IPS DF 4.7 (cell line): ENCODE data around the gene FUT7.
"Not testable (repeated sequence)": the region's sequence is repeated elsewhere in the genome, so short reads cannot be mapped to it uniquely, and the experiment has no call there.

ENCODE experiments used
- DNase-seq: peaks from one replicate; pipeline ENCODE4 v3.0.0-alpha.2; 2013; ENCODE audit warnings: low spot score; ENCODE audit errors: extremely low read depth

Gene FUT7

DNA sequence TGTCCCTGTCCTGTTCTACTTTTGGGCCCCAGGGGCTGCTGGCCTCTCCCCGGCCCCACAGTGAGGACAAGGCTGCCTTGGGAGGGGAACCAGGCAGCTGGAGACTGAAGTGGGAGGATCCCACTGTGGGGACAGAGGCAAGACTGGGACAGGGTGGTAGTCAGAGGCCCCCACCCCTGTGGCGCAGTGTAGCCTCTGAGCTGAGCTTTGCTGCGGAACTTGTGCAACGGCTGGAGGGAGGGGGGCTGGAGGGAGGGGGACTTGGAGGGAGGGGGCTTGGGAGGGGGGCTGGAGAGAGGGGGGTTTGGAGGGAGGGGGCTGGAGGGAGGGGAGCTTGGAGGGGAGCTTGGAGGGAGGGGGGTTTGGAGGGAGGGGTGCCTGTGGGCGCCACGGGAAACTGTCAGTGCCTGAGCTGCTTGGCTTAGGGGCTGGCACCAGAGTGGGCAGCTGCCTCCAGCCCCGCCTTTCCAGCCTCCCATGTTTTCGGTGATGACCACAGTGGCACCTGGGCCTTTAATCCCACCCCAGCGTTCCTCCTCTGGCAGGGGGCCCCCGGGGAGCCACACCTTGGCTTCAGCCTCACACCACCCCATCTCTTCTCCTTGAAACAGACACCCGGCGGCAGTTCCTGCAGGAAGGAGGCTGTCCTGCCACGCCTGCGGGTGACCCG lies 2.3 kb upstream of the FUT7 start:
- no peak for DNase-seq

DNA sequence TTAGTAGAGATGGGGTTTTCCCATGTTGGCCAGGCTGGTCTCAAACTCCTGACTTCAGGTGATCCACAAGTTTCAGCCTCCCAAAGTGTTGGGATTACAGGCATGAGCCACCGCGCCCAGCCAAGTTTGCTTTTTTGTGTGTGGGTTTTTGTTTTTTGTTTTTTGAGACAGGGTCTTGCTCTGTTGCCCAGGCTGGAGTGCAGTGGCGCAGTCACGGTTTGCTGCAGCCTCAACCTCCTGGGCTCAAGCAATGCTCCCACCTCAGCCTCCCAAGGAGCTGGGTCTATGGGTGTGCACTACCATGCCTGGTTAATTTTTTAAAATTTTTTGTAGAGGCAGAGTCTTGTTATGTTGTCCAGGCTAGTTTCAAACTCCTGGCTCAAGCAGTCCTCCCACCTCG lies 1.6 kb upstream of the FUT7 start:
- DNase-seq: not testable (repeated sequence)

DNA sequence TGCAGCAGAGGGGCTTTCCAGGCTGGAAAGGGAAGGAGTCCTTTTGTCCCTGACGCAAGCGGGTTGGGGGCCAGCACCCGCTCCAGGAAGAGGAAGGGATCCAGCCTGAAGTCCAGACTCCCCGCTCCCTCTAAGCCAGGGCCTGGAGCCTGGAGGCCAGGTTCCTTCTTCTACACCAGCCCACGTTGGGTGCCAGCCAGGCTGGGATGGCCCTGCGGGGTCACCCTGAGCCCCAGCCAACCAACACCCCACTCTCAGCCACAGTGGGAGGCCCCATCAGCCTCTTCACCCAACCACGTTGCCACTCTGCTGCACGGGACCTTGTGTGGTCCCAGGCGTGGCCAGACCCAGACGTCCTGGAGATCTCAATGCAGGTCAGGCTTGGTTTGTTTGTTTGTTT lies 970 bp upstream of the FUT7 start:
- no peak for DNase-seq

DNA sequence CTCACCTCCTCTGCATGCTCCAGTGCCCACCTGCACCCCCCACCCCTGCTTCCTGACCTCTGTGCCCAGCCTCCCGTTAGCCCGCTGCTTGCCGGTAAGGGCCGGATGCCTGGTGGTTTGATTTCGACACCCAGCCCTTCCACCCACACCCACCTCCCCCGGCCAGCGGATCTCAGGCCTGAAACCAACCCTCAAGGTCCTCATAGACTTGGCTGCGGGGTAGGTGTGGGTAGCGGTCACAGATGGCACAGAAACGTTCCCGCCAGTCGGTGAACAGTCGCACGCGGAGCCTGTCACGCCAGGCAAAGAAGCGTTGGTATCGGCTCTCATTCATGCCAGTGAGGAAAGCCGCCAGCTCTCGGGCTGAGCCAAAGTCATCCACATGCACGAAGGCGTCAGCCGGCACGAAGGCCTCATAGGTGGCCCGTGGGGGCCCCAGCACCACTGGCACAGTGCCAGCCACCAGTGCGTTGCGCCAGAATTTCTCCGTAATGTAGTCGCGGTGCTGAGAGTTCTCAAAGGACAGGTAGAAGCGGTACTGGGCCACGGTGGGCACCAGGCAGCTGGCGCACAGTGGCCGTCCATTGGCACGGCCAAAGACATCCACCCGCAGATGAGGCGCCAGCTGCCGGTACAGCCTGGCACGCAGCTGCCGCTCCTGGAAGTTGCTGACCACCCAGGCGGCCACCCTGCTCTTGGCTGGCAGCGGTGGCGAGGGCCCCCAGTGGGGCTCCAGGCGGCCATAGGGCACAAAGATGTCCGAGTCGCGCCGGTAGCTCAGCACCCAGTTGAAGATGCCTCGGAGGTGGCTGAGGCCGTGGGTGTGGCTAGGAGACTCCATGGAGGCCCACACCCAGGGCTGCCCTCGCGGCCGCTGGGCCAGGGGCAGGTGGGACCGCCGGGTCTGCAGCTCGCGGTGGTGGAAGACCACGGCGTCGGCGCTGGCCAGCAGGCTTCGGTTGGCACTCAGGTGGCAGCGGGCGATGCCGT lies 1.1 kb downstream of the FUT7 start:
- no peak for DNase-seq

DNA sequence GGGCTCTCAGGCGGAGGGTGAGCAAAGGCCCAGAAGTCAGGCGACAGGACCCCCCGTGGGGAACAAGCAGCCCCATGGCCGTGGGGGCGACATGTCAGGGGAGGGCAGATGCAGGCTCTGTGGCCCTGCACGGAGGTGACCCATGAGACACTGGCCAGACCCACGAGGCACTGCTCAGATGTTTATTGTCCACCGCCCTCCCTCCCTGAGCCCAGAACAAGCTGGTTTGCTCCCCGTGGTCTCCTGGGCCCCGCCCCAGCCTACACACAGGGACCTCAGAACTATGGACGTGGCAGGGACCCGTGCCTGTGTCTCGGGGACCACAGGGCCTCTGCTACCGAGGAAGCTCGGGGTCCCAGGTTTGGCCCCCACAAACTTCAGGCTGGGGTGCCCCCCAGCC lies 1.9 kb downstream of the FUT7 start:
- no peak for DNase-seq

DNA sequence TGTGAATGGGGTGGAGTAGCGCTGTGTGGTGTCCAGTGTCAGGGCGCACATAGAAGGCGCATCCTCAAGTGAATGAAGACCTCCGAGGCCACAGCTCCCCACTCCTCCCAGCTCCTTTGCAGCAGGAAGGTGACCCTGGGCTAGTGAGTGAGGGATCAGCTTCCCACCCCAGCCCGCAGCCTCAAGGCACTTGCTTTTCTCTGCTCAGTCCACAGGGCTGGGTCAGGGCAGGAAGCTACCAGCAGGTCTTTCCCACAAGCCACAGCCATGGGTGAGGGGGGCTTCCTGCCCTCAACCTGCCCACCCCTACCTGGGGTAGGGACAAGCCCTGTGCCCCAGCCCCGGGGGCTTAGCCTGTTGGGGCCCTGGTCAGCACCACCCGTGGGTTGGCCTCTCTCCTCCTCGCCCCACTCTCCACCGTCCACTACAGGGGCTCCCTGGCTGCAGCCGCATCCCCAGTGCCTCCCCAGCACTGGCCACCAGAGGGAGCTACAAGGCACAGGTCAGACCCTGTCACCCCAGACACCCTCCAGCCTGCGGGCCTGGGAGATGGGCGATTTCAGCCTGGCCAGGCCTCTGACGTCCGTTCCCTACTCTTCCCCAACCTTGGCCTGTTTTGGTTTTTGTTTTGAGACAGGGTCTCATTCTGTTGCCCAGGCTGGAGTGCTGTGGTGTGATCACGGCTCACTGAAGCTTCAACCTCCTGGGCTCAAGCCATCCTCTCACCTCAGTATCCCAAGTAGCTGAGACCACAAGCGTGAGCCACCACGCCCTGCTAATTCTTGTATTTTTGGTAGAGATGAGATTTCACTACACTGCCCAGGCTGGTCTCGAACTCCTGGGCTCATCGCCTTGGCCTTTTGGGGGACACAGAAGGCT lies 2.6 kb downstream of the FUT7 start:
- no peak for DNase-seq

DNA sequence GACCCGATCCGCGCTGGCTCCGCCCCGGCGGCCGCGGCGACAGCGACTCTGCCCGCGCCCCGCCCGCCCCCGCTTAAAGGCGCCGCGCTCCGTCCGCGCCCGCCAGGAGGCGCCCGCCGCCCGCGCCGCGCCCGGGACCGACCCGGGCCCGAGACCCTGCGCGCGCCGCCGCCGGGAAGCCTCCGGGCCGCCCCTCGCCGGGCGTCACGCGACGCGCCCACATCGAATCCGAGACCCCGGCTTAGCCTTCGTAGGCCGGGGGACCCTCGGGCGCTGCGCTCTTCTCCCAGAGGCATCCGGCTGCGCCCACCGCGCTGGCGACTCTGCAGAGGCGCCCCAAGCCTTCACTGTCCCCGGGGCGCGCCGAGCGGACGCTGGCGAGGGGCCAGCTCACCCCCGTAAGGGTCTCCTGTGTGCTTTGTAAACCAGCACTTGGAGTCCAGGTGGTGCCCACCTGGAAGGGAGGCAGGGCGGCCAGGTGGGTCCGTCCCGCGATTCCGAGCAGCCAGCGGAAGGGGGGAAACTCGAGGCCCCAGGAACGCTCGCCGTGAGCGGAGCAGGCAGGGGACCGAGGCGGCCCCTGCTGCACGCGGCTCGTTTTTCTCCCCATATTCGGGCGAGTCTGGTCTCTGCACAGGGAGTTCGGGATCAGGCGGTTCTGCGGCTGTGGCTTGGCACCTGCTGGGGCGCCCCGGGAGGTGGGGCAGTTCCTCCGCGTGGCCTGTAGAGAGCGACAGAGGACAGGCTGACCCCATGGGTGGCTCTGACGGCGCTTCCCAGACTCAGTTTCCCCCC lies 3.4 kb downstream of the FUT7 start:
- DNase-seq: no peak

DNA sequence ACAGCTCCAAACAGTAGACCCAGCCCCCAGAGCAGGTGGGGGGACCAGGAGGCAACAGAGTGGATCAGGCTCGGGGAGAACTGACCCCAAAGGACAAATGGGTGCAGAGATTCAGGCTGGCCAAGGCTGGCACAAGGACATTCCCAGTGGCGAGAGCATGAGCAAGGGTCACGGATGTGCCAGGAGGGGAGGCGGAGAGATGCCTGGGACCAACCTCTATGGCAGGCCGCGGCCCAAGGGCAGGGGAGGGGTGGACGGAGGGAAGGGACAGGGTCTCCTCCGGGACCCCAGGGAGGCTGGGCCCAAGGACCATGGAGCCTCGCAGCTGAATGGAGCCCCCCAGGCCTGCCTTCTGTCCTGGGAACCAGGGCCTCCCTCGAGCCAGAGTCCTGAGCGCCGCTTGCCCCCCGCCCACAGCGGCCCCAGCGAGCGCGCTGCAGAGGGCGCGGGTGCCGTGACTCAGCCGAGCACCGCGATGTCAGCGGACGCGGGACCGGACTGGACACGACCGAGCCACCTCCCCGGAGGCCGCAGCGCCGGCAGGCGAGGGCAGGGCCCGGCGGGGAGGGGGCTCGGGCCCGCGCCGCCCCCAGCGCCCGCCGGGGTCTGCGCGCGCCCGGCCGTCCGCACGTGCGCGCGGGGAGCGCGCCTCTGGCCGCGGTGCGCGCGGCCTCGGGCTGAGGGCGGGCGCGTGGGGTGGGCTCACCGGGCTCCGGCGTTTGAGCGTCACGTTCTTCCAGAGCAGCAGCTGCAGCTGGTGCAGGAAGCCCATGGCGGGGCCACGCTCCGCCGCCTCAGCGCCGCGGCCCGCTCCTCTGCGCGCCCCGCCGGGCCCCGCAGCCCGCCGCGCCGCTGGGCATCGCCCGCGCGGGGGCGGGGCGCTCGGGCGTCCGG lies 4.3 kb downstream of the FUT7 start, which contains the start of gene ABCA2:
Gene ABCA2 (minus strand): TSS at position 869 of the 894 bp plus-strand sequence. CDS start 97 bp downstream, at position 772.
- no peak for DNase-seq

DNA sequence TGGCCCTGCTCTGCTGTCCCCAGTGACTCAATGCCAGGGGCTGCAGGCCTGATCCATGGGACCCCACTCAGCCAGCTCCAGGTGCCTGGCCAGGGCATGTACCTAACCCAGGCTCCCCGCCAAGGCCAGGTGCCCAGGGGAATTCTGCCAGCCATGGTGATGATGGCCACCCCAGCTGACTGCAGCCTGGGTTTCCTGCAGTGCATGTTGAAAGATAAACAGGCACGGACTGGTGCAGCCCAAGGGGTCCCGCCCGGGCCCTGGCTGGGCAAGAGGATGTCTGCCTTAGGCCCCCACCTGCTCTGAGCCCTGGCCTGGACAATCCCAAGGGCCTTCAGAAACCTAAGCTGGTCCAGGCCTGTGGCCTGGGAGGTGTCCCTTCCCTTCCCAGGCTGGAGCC lies 5.1 kb downstream of the FUT7 start:
- no peak for DNase-seq

DNA sequence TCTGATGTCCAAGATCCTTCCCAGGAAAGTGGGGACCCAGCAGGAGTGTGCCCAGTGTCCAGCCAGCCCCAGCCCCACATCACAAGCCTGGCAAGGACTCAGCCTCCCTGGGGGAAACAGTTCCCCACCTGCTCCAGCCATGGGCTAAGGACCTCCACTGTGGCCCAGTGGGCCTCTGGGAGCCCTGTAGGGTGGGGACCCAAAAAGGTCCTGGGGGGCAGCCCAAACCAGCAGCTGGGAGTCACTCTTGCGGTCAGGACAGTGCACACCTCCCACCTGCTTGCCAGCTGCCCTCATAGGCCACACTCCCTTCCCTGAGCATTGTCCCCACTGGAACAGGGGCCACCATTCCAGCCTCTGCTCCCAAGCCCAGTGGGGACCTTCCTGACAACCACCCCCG lies 5.5 kb downstream of the FUT7 start:
- no peak for DNase-seq

DNA sequence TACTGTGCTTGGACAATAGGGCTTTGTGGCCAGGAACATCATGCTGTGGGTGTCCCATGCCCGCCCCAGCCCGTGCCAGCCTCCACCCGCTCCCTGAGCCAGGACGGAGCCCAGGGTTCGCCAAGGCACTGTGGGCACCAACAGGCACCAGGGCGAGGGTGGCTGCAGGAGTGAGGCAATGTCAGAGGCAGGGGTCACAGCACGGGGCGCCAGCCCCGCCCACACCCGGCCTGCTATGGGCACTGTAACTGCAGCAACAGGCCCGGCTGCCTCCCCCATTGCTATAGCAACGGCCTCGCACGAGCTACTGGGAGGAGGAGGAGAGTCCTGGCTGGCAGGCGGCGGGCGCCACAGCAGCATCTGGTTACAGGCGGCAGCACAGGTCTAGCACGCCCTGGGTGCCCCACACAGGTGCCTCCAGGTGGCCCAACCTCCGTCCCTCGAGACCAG lies 6.3 kb downstream of the FUT7 start:
- no peak for DNase-seq

DNA sequence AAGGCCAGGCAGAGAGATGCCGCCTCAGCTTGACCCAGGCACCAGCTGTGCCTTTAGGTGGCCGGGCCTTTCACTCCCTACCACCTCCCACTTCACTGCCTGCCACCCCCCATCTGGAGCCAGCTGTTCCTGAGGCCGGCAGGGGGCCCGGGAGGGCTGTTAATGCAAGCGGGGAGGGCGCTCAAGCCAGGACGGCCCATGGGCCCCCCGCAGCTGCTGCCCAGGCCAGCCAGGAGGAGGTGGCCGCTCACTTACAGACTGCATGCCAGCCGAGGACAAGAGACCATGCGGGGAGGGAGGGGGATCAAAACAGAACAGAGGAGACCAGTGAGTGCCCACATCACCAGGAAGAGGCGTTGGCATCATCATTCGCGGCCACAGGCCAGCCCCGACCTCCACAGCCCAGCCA lies 8.3 kb downstream of the FUT7 start:
- DNase-seq: no peak

DNA sequence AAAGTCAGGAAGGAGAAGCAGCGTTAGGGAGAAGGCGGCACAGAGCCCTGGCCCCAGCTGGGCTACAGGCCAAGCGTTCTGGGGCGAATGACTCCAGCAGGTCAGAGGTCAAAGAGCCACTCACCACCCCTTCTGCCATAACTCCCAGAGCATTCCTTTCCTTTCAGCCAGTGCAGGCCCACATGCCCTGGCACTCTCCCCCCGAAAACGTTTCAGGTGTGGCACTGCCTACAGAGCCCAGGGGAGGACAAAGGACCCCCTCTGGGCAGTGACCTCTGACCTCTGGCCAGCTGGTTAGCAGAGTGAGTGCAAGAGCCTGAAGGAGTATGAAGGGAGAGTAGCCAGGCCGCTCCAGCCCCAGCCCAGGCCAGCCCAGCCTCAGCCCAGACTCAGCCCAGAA lies 8.7 kb downstream of the FUT7 start:
- no peak for DNase-seq

DNA sequence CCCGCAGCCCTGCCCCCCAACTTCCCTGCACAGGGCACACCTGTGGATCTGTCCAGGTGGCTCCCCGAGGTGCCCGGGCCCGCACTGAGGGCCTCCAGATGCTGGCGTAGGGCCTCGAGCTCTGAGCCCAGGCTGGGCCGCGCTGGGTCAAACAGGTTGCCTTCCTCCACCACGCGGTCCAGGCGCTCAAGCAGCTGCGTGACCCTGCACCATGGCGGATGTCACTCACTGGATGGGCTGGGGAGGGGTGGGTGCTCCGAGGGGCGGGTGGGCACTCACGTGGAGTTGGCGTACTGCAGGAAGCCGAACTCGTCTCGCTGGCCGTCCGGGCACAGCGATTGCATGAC lies 9.3 kb downstream of the FUT7 start:
- DNase-seq: no peak

DNA sequence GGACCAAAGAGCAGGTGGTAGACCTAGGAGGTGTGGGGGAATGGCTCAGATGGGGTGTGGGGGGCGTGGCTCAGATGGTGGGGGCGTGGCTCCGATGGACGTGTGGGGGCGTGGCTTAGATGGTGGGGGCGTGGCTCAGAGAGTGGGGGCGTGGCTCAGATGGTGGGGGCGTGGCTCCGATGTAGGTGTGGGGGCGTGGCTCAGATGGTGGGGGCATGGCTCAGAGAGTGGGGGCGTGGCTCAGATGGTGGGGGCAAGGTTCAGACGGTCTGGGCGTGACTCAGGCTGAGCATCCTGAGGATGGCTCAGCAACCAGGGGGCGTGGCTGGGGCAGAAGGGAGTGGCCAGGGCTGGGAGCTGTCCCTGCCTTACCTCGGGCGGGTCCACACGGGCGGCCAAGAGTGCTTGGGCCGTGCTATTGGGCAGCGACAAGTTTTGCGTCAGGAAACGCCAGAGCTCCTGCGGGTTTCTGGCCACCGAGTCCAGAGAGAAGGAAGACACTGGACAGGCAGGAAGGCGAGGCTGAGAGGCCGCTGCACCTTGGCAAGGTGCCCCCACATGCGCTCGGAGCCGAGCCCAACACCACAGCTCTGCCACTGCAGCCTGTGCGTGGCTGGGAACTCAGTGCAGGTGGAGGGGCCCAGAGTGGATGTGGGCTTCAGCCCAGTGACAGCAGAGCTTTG lies 9.8 kb downstream of the FUT7 start:
- no peak for DNase-seq

DNA sequence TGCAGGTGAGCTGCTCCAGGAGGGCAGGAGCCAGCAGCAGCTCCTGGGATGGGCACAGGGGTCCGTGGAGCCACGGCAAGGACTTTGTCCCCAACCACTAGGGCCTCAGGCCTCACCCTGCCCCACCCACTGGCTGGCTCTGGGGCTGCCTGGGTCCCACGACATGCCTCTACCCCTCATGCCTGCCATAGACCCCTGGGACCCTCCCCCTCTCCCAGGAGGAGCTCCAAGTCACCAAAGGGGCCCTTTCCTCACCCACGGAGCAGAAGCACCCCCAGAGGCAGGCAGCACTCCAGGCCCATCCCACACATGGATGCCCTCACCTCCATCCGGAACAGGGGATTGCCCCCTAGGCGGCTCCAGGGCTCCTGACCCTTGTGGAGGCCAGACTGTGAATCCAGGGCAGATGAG lies 10.3 kb downstream of the FUT7 start:
- DNase-seq: no peak

DNA sequence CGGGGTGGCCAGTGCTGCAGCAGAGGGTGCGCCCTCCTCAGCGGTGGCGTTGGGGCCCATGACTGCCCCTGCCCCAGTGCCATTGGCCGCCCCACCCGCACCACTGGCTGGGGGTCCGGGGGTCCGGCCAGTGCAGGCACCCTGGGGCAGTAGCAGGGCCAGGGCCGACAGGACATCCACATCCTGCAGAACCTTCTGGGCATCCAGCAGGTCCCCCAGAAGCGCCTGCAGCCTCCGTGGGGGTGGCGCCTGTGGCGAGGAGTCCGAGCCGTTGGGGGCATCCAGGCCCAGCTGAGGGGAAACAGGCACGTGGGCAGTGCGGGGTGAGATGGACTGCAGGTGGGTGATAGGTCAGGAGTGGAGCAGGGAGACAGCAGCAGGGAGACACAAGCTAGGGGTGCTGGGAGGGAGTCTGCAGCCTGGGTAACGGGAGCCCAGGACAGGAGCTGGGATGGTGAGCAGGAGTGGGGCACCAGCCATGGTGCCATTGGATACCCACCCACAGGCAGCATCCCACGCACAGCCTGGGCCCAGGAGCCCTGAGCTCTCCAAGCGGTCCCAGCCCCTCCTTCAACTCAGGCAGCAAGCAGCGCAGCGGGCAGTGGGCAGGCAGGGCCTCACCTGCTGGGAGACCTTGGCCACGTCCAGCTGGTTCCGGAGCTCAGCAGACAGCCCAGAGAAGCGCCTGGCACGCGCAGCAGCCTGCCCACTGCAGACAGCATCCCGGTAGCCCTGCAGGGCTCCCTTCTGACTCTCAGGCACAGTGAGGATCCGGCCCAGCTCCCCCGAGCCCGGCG lies 10.9 kb downstream of the FUT7 start:
- DNase-seq: no peak

DNA sequence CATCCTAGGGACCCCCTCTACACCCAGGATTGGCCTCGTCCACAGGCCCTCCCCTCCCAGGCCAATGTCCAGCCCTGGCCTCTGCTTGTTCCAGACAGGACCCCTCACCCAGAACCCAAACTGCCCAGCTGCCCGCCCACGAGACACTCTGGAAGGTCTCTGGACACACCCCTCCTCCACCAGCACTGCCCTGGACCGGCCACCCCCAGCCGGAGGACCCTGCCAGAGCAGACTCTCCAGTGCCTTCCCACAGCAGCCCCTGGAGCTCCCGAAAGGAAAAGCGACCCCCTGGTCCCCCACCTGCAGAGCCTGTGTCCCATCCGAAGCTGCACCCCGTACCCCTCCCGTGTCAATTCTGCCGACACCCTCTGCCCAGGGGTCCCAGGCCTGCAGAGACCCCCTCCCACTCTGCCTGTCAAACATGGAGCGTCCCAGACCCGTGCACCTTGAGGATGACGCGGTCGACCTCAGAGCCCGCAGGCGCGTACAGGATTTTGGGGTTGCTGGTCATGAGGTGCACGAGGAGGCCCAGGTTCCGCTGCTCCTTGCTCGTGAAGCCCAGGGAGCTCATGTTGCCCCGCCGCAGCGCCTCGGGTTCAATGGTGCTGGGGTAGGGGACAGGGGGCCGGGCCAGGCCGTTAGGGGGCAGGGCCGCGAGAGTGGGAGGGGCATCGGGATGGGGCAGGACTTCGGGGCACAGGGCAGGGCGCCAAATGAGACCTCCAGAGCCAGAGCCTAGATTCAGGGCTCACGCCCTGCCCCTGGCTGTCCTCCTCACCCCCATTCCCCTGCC lies 11.8 kb downstream of the FUT7 start:
- DNase-seq: no peak
